GM12878 (cell line): Measurements from ENCODE around the gene PHACTR1. TPM values are rescaled to one million over a fixed set of nuclear protein-coding genes. Genes with fewer than 3 reads are reported as not detected.

Experiments used
- ATAC-seq: fragments of 200-7000 bp; cut with Tn5 transposase; 3 replicates; pipeline ENCODE4 v1.9.1; 2020; ENCODE audit warnings: mild to moderate bottlenecking, moderate library complexity
- BruUV-seq: library from RNA; stranded (reverse); fragments of 400-500 nt; replicated peaks from 2 replicates; lab custom pipeline; 2021; lab: Mats Ljungman, UMichigan
- CTCF ChIA-PET: fragments of 300-600 bp; sonication (Branson Sonifier 250); formaldehyde crosslinking; extraction: SDS; loops from one replicate; lab custom pipeline; 2021; ENCODE audit warnings: inconsistent platforms; lab: Yijun Ruan, JAX
- POLR2A ChIA-PET: fragments of 350-600 bp; formaldehyde crosslinking; extraction: SDS; loops from one replicate; lab custom pipeline; 2021; ENCODE audit warnings: inconsistent platforms; lab: Charles Lee
- RAD21 ChIA-PET: fragments of 300-600 bp; sonication (Branson Sonifier 250); formaldehyde crosslinking; loops from one replicate; lab custom pipeline; 2023; ENCODE audit warnings: antibody characterized with exemption; ENCODE audit not compliant: unreplicated experiment; lab: Charles Lee
- SMC1A ChIA-PET: fragments of 300-600 bp; sonication (Branson Sonifier 250); formaldehyde crosslinking; loops from one replicate; lab custom pipeline; 2023; ENCODE audit not compliant: unreplicated experiment, uncharacterized antibody; lab: Charles Lee
- DNase-seq: peaks from one replicate; pipeline ENCODE4 v3.0.0-alpha.2; 2011; ENCODE audit warnings: low read depth, low spot score
- FAIRE-seq: peaks from 3 replicates; lab custom pipeline; 2011; peaks lifted over from hg19 to GRCh38; lab: Jason Lieb, UNC
- H2AFZ ChIP-seq: 2 replicates; pipeline ENCODE4 v1.6.0; 2011; ENCODE audit warnings: low read depth, low read length, control low read depth; ENCODE audit not compliant: control insufficient read depth
- H3K27ac ChIP-seq: 2 replicates; pipeline ENCODE4 v1.5.1; 2011; ENCODE audit warnings: control low read depth; ENCODE audit not compliant: control insufficient read depth, insufficient read depth
- H3K27me3 ChIP-seq, 2 experiments: replicated peaks in 1 of 2; 2 replicates each; pipeline versions ENCODE4 v1.6.0 to v1.6.1; 2011; ENCODE audit warnings: low read length in 1 of 2; ENCODE audit not compliant: control insufficient read depth in 2 of 2, insufficient read depth in 2 of 2
- H3K36me3 ChIP-seq, 2 experiments: 2 replicates each; pipeline ENCODE4 v1.5.1; 2011; ENCODE audit warnings: low read length in 1 of 2; ENCODE audit not compliant: control insufficient read depth in 2 of 2, insufficient read depth in 2 of 2
- H3K4me1 ChIP-seq: 2 replicates; pipeline ENCODE4 v1.6.1; 2011; ENCODE audit warnings: mild to moderate bottlenecking, low read length, moderate library complexity, mixed read lengths; ENCODE audit not compliant: control insufficient read depth, insufficient read depth
- H3K4me2 ChIP-seq: 2 replicates; pipeline ENCODE4 v1.6.0; 2011; ENCODE audit warnings: control low read depth; ENCODE audit not compliant: control insufficient read depth, insufficient read depth
- H3K4me3 ChIP-seq: fragments of 200-600 bp; sonication (generic); 2 replicates; pipeline ENCODE4 v1.5.1; 2016
- H3K79me2 ChIP-seq: 2 replicates; pipeline ENCODE4 v1.6.0; 2011; ENCODE audit warnings: low read length; ENCODE audit not compliant: control insufficient read depth, insufficient read depth
- H3K9ac ChIP-seq: 2 replicates; pipeline ENCODE4 v1.8.0; 2011; ENCODE audit warnings: low read length, control low read depth, mixed read lengths; ENCODE audit not compliant: control insufficient read depth, insufficient read depth
- H3K9me3 ChIP-seq: replicated peaks from 3 replicates; pipeline ENCODE4 v1.5.1; 2011; ENCODE audit warnings: mild to moderate bottlenecking, low read length; ENCODE audit not compliant: control insufficient read depth, insufficient read depth
- H4K20me1 ChIP-seq: 2 replicates; pipeline ENCODE4 v1.6.0; 2011; ENCODE audit not compliant: control insufficient read depth, insufficient read depth
- BCL11A ChIP-seq: IDR thresholded peaks from 2 replicates; pipeline ENCODE4 v1.6.1; 2011; ENCODE audit warnings: low read depth, low read length
- BHLHE40 ChIP-seq, 2 experiments: fragments of 450-650 bp in 1 of 2; IDR thresholded peaks; 2 replicates each; pipeline ENCODE4 v1.6.1; 2011 to 2017; ENCODE audit warnings: low read depth in 2 of 2, borderline replicate concordance in 1 of 2, improper control_type of control experiment in 1 of 2, low read length in 1 of 2, mild to moderate bottlenecking in 1 of 2
- CBX3 ChIP-seq: fragments of 200-600 bp; sonication (generic); IDR thresholded peaks from 2 replicates; pipeline ENCODE4 v1.6.1; 2016; ENCODE audit warnings: low read depth, borderline replicate concordance
- FOS ChIP-seq: IDR thresholded peaks from 3 replicates; pipeline ENCODE4 v1.6.1; 2011; ENCODE audit warnings: borderline replicate concordance; ENCODE audit not compliant: insufficient read length; ENCODE audit errors: extremely low read depth
- NBN ChIP-seq: fragments of 450-650 bp; IDR thresholded peaks from 2 replicates; pipeline ENCODE4 v1.6.1; 2016
- NFIC ChIP-seq: IDR thresholded peaks from 2 replicates; pipeline ENCODE4 v1.6.1; 2012; ENCODE audit warnings: low read depth, mild to moderate bottlenecking, inconsistent platforms, low read length, moderate library complexity
- RUNX3 ChIP-seq: IDR thresholded peaks from 2 replicates; pipeline ENCODE4 v1.6.1; 2012; ENCODE audit warnings: low read length, inconsistent platforms
- SMARCA5 ChIP-seq: fragments of 450-650 bp; IDR thresholded peaks from 2 replicates; pipeline ENCODE4 v1.6.1; 2017; ENCODE audit warnings: mild to moderate bottlenecking
- SPI1 ChIP-seq: IDR thresholded peaks from 2 replicates; pipeline ENCODE4 v1.6.1; 2011; ENCODE audit warnings: low read depth, mild to moderate bottlenecking, low read length, moderate library complexity, borderline replicate concordance; ENCODE audit not compliant: insufficient read depth
- TCF7 ChIP-seq: IDR thresholded peaks from 2 replicates; pipeline ENCODE4 v1.6.1; 2014; ENCODE audit warnings: antibody characterized with exemption, borderline replicate concordance
- ZBED1 ChIP-seq: IDR thresholded peaks from 2 replicates; pipeline ENCODE4 v1.6.1; 2016; ENCODE audit warnings: borderline replicate concordance
- ZBTB33 ChIP-seq: fragments of 450-650 bp; IDR thresholded peaks from 2 replicates; pipeline ENCODE4 v1.6.1; 2017; ENCODE audit warnings: mild to moderate bottlenecking
- ZNF274 ChIP-seq: IDR thresholded peaks from one replicate; pipeline ENCODE4 v1.8.0; 2011; ENCODE audit not compliant: insufficient read length, insufficient read depth
- WGBS: methylation state at CpG from one replicate; pipeline ENCODE4 v1.1.6; 2016; ENCODE audit warnings: low lambda C conversion rate; ENCODE audit not compliant: insufficient replicate concordance, insufficient coverage; ENCODE audit errors: missing lambda C conversion rate; 5-methylcytosine and 5-hydroxymethylcytosine counted together
- in situ Hi-C: fragments of 300-500 bp; cut with MboI; formaldehyde crosslinking; loops from 9 replicates; pipeline ENCODE4 v1.14.3; 2018; ENCODE audit warnings: mixed read lengths
- intact Hi-C: fragments of 100-400 bp; cut with micrococcal nuclease; formaldehyde crosslinking; loops from one replicate; pipeline ENCODE4 v1.14.2; 2022; ENCODE audit not compliant: unreplicated experiment
- polyA plus RNA-seq, 11 experiments: library from polyadenylated mRNA; depleted of rRNA in 4 of 11; unstranded in 6 of 11; stranded (reverse) in 5 of 11; fragments of >200 nt; fragmentation: Nextera tagmentation in 4 of 11; fragmentation: Illumina TruSeq in 1 of 11; extraction: Ambion mirVana in 4 of 11; extraction: Trizol in 1 of 11; gene quantifications; 1 replicate in 1 of 11; 2 replicates in 10 of 11; pipeline versions ENCODE4 v1.2.1 to v1.2.3, GENCODE V29; 2011 to 2016; ENCODE audit warnings: inconsistent platforms in 2 of 11, missing spikeins in 2 of 11, low read depth in 1 of 11
- total RNA-seq, 4 experiments: library from RNA; depleted of rRNA in 3 of 4; stranded (reverse); fragments of >200 nt in 3 of 4; fragmentation: Illumina TruSeq in 1 of 4; extraction: Trizol in 1 of 4; gene quantifications; 2 replicates each; pipeline versions ENCODE4 v1.2.1 to v1.2.3, GENCODE V29; 2013 to 2021

The PHACTR1 gene
- total and polyA plus RNA-seq, 10 of the 15 experiments (the other 5 are each of a cell fraction or from before 2014, with no cell fraction given) = 34.2 to 94.6 (median 62.3) TPM

DNA sequence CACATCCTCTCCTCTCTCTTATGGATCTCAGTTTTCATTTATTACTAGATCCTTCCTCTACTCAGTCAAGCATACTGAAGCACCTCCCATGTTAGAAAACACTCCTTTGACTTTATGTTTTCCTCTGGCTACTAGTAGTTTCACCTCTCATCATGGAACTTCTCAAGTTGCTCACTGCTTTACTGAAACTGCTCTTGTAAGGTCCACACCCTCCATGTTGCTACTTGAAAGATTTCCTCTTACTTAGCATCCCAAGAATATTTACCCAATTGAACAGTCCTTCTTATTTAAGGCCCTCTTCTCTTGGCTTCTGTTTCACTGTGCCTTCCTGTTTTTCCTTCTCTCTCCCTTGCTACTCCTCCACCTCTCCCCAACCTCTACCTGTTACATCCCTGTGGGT is 381.4 kb downstream of the PHACTR1 start (continued):
- TF ChIP-seq ZBTB33 = no peak
- TF ChIP-seq FOS = no peak
- no peak for TF ChIP-seq ZBED1

DNA sequence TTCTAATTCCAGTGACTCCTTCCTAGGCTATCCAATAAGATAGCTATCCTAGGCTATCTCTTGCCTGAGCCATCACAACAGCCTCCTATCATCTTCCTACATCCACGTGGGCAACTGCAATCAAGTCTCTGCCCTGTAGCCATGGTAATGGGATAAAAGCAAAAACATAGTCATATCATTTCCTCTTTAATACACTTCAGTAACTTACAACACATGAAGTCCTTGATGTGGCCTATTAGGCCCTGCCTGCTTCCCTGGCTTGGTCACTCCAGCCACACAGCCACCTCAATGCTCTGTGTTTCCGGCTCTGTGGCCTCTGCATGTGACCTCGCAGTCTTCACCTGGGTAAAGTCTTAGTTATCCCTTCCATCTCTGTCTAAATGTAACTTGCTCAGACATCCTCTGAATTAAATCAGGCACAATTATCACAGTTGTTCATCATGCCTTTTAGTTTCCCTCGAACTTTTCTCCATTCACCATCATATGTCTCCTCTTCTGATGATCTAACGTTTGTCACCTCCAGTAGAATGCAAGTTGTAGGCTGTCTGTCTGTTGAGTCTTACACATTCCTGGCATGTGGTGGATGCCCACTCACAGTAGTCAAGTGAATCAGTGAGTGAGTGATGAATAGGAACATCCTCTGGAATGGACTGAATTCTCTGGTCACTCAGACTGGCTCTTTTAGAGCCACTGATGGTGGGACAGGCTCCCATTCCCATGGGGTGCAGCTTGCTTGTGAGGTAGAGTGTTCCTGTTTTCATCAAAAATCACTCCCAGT is 382.4 kb downstream of the PHACTR1 start:
- no peak for DNase-seq
- no peak for FAIRE-seq
- Histone ChIP-seq H4K20me1 (no peaks in the 10 kb centered on the region), H3K27me3 (no peaks in the 10 kb centered on the region; a peak in 1 of 4 replicates), H3K4me3 (no peak overlapping the region), H3K27ac (no peak overlapping the region), H2AFZ (no peak overlapping the region), H3K4me2 (no peak overlapping the region), H3K4me1 (no peaks in the 10 kb centered on the region), H3K9me3 (no peaks in the 10 kb centered on the region), H3K9ac (no peak overlapping the region), H3K79me2 (no peaks in the 10 kb centered on the region), H3K36me3 (no peaks in the 10 kb centered on the region)
- TF ChIP-seq SPI1 (peak; percentile 36; the same call in 1 of the 2 replicates), SMARCA5 (no peak), BCL11A (0 out of 2 replicates have a peak, but pooled peaks have one; percentile 33), CBX3 (no peak), RUNX3 (peak; percentile 82), ZNF274 (no peak), TCF7 (peak; percentile 81), NBN (no peak), NFIC (peak; percentile 30; the same call in 1 of the 2 replicates), BHLHE40 (IDR thresholded peaks at IDR 0.05; ENCODE audit: borderline replicate concordance in 1 of 2, low read depth in 2 of 2, low read length in 1 of 2) (peak; percentile 43 to 45; a peak in 3 of 4 replicates)
- 10% methylated on average over 5 of the region's 5 CpGs for WGBS
- no TSS peak for BruUV-seq
- peak; percentile 84 for ATAC-seq
- in situ Hi-C loops = no loop called here
- ChIA-PET POLR2A (no interaction called here), RAD21 (interaction anchor here (0.6 kb wide), 1 partner anchor 180 kb away, joined by 3 read pairs; no protein-coding TSS in a partner anchor), SMC1A (no interaction called here), CTCF (no interaction called here)
- intact Hi-C loops = no loop called here
